Measurements from ENCODE around the gene UAP1L1. TPM values are rescaled to one million over a fixed set of nuclear protein-coding genes. Genes with fewer than 3 reads are reported as not detected.

The UAP1L1 gene
- 10 to 100 TPM; 49.8 to 50.1 TPM for total RNA-seq

GRCh38 chr9:137077010-137077747 is at the start of gene UAP1L1:
Gene UAP1L1, plus strand, starts transcription at chr9:137077517. Its CDS starts 16 bp downstream, at chr9:137077533.
- Mint-ChIP-seq H3K36me3 (ENCODE audit: low read depth) (peaks cover 16% of the 10 kb centered on the region), H3K9me3 (no peaks in the 10 kb centered on the region), H3K27me3 (no peaks in the 10 kb centered on the region), H3K27ac (peak within 1 kb of the TSS; percentile 71), H3K4me1 (ENCODE audit: low read depth) (peaks cover 7% of the 10 kb centered on the region), H3K4me3 (peak within 1 kb of the TSS; percentile 79)
- DNase-seq = peak; percentile 77
- ATAC-seq = peak; percentile 75
- TF ChIP-seq CTCF (IDR thresholded peaks at IDR 0.05) = no peak
- intact Hi-C loops (cut with micrococcal nuclease) = no loop called here
- CTCF ChIA-PET = interaction anchor here (0.6 to 2.4 kb wide), 9 partner anchors 9 to 48 kb away, joined by 3 to 18 read pairs (median 5); partner anchors contain the start of genes ENTPD2 and NPDC1
- POLR2A ChIA-PET = interaction anchor here (0.6 to 1.6 kb wide), 5 partner anchors 9 to 164 kb away, joined by 3 to 10 read pairs (median 3); partner anchors contain the start of genes MAN1B1 and TUBB4B

- peak overlapping the region; percentile 63 for H3K4me3 Mint-ChIP-seq
- peak; percentile 32 for TF ChIP-seq CTCF (IDR thresholded peaks at IDR 0.05)
- DNase-seq (peak; percentile 72), ATAC-seq (peak; percentile 55)
- no peaks in the 10 kb centered on the region for H3K36me3 Mint-ChIP-seq (ENCODE audit: low read depth)
- peaks cover 43% of the 10 kb centered on the region for H3K4me1 Mint-ChIP-seq (ENCODE audit: low read depth)
- H3K27ac Mint-ChIP-seq = peak overlapping the region; percentile 25
- ChIA-PET CTCF (interaction anchor here (0.6 to 8.3 kb wide), 37 partner anchors 7 to 250 kb away, joined by 3 to 109 read pairs (median 6); partner anchors contain the start of genes AJM1, C8G, CLIC3 and MAN1B1), POLR2A (interaction anchor here (0.6 to 1.9 kb wide), 2 partner anchors 18 to 58 kb away, joined by 3 to 6 read pairs; partner anchors contain the start of genes MAN1B1 and NPDC1)
- no peaks in the 10 kb centered on the region for H3K9me3 Mint-ChIP-seq
- intact Hi-C loops (cut with micrococcal nuclease) = no loop called here
- H3K27me3 Mint-ChIP-seq = no peaks in the 10 kb centered on the region
Observed at GRCh38 chr9:137028263-137029057, 48.9 kb upstream of the UAP1L1 start.

- intact Hi-C loops (cut with micrococcal nuclease) = no loop called here
- DNase-seq (peak; percentile 84), ATAC-seq (peak; percentile 53)
- ChIA-PET CTCF (interaction anchor here (0.6 to 8.3 kb wide), 51 partner anchors 8 to 251 kb away, joined by 3 to 109 read pairs (median 5); partner anchors contain the start of genes AJM1, C8G, CLIC3 and FBXW5), POLR2A (interaction anchor here (0.6 to 1.9 kb wide), 3 partner anchors 18 to 253 kb away, joined by 3 to 6 read pairs (median 3); partner anchors contain the start of genes MAN1B1 and NPDC1)
- peak; percentile 65 for TF ChIP-seq CTCF (IDR thresholded peaks at IDR 0.05)
- no peaks in the 10 kb centered on the region for H3K9me3 Mint-ChIP-seq
- peaks cover 46% of the 10 kb centered on the region for H3K4me1 Mint-ChIP-seq (ENCODE audit: low read depth)
- no peaks in the 10 kb centered on the region for H3K27me3 Mint-ChIP-seq
- H3K4me3 Mint-ChIP-seq = peak overlapping the region; percentile 63
- no peaks in the 10 kb centered on the region for H3K36me3 Mint-ChIP-seq (ENCODE audit: low read depth)
- H3K27ac Mint-ChIP-seq = peak overlapping the region; percentile 32
Observed at GRCh38 chr9:137029058-137029936, 48.0 kb upstream of the UAP1L1 start.

- intact Hi-C loops (cut with micrococcal nuclease) = no loop called here
- DNase-seq (no peak), ATAC-seq (no peak)
- no peaks in the 10 kb centered on the region for H3K9me3 Mint-ChIP-seq
- H3K27ac Mint-ChIP-seq = peak overlapping the region; percentile 32
- CTCF ChIA-PET = interaction anchor here (0.6 to 8.3 kb wide), 42 partner anchors 9 to 246 kb away, joined by 3 to 109 read pairs (median 6); partner anchors contain the start of genes AJM1, C8G, CLIC3 and FBXW5
- no peaks in the 10 kb centered on the region for H3K27me3 Mint-ChIP-seq
- TF ChIP-seq CTCF (IDR thresholded peaks at IDR 0.05) = no peak
- POLR2A ChIA-PET = interaction anchor here (0.7 to 1.9 kb wide), 3 partner anchors 17 to 90 kb away, joined by 3 to 7 read pairs (median 6); partner anchors contain the start of gene NPDC1
- H3K4me3 Mint-ChIP-seq = no peak overlapping the region
- no peaks in the 10 kb centered on the region for H3K36me3 Mint-ChIP-seq (ENCODE audit: low read depth)
- H3K4me1 Mint-ChIP-seq (ENCODE audit: low read depth) = peaks cover 53% of the 10 kb centered on the region
Observed at GRCh38 chr9:137030006-137030405, 47.3 kb upstream of the UAP1L1 start.

Data from activated CD8-positive, alpha-beta T cell treated with anti-CD3 and anti-CD28 coated beads for 36 hours (primary cell).